ENCODE data around the gene CAPZA3.
"Not testable (repeated sequence)": the region's sequence is repeated elsewhere in the genome, so short reads cannot be mapped to it uniquely, and the experiment has no call there.

The CAPZA3 gene

DNA sequence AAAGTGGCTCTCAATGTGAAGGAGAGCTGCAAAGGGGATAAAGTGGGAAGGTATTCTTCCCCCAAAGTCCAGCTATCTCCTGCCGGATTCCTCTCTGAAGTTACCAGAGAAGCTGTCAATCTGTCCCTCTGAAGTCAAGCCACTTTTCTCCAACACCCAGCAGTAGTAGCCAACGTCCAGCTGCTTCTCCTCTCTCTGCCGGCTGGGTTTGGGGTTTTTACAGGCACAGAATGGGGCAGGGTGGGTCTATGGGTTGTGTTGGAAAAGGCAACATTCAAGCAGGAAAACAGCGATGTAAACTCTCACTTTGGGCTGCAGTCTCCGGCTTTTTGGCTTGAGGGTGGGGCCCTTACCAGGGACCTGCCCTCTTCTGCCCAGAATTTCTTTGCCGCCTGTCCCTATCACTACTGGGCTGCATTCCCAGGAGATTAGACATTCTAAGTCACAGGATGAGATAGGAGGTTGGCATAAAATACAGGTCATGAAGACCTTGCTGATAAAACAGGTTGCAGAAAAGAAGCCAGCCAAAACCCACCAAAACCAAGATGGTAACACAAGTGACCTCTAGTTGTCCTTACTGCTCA lies 16.3 kb downstream of the CAPZA3 start:
- DNase-seq = no peak

DNA sequence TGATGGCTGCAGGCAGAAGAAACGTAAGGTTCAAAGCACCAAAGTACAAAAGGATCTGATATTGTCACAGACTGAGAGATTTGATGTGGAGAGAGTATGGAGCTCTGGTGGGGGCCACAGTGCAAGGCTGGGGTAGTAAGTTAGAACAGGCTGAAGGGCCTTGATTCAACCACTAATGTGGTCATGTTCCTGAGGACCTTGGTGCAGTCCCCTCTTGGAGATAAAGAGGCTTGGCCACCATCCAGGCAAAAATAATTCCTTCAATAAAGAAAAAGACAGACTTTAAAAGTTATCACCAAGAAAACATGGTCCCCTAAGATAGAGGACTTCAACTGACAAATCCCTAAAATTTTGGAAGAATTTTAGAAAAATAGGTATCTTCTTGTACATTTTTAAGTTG lies 17.4 kb downstream of the CAPZA3 start:
- no peak for DNase-seq

DNA sequence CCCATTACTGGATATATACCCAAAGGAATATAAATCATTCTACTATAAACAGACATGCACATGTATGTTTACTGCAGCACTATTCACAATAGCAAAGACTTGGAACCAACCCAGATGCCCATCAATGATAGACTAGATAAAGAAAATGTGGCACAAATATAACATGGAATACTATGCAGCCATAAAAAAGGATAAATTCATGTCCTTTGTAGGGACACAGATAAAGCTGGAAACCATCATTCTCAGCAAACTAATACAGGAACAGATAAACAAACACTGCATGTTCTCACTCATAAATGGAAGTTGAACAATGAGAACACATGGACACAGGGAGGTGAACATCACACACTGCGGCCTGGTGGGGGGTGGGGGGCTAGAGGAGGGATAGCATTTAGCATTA lies 28.6 kb downstream of the CAPZA3 start:
- not testable (repeated sequence) for DNase-seq

DNA sequence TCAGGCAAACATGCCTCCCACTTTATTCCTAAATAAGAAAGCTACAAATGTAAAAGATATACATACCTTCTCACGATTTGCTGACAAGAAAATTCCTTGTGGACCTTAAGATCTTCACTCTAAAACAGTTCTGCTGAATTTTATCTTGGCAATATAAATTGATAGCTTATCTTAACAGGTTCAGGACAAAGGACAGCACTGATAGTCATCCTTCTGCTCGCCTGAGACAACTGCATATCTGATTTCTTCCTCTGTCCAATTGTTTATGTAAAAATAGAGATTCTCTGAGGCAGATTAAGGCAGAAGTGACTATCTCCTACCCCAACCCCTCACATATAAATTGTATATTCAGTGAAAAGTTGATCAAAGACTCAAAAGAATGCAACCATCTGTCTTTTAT lies 44.9 kb downstream of the CAPZA3 start:
- no peak for DNase-seq

DNA sequence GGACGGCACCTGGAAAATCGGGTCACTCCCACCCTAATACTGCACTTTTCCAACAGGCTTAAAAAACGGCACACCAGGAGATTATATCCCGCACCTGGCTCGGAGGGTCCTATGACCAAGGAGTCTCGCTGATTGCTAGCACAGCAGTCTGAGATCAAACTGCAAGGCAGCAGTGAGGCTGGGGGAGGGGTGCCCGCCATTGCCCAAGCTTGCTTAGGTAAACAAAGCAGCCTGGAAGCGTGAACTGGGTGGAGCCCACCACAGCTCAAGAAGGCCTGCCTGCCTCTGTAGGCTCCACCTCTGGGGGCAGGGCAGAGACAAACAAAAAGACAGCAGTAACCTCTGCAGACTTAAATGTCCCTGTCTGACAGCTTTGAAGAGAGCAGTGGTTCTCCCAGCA lies 47.5 kb downstream of the CAPZA3 start:
- DNase-seq = not testable (repeated sequence)
